Measurements from ENCODE around the gene PARVB. TPM values are rescaled to one million over a fixed set of nuclear protein-coding genes. Genes with fewer than 3 reads are reported as not detected.

PARVB gene
- total RNA-seq, 4 donors from 2014 or later: 33.5 to 73.5 (median 41.5) TPM

DNA sequence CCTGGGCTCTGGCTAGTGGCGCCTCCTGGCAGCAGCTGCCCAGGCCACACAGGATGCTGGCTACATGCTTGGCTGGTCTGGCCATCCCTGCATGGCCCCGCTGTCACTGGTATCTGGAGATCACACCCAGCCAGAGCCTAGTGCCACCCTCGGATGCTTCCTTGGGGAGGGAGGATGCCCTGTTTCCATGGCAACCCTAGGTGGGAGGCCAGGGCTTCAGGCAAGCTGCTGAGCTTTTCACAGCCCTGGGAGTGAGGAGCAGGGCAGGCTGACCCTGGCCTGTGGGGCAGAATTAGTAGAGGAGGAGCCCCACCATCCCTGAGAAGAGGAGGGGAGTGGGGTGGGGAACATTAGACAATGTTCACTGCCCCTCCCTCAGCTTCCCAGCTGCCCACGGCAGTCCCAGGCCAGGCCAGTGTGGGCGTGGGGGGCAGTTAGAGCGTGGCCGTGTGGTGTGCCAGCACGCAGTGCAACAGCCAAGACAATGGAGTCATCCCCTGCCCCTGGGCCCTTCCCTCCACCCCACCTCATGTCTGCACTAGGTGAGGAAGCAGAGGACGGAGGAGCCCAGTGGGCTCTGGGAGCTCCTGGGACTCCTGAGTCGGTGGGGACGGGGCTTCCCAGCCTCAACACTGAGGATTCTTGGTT is 50.4 kb downstream of the PARVB start:
- 65 to 67% methylated on average over 8 to 10 of the region's 11 CpGs for WGBS, 2 donors
- Histone ChIP-seq H3K36me3 (no peaks in the 10 kb centered on the region), H3K27me3 (no peaks in the 10 kb centered on the region)

DNA sequence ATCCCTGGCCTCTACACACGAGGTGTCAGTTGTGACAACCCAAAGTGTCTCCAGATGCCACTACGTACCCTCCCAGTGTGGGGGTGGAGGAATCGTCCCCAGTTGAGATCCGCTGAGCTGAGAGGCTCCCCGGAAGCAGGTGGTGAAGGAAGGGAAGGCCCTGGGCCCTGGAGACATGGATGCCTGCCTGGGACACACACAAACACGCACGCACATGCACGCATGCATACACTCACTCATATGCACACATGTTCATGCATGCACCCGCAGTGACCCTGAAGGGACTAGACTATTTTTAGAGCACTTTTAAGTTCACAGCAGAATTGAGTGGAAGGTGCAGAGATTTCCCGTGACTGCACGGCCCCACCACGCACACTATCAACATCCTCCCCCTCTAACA is 50.9 kb downstream of the PARVB start:
- TF ChIP-seq POLR2A (IDR thresholded peaks at IDR 0.05) (no peak), EP300 (IDR thresholded peaks at IDR 0.05) (no peak)
- TF ChIP-seq, protein P1, sequence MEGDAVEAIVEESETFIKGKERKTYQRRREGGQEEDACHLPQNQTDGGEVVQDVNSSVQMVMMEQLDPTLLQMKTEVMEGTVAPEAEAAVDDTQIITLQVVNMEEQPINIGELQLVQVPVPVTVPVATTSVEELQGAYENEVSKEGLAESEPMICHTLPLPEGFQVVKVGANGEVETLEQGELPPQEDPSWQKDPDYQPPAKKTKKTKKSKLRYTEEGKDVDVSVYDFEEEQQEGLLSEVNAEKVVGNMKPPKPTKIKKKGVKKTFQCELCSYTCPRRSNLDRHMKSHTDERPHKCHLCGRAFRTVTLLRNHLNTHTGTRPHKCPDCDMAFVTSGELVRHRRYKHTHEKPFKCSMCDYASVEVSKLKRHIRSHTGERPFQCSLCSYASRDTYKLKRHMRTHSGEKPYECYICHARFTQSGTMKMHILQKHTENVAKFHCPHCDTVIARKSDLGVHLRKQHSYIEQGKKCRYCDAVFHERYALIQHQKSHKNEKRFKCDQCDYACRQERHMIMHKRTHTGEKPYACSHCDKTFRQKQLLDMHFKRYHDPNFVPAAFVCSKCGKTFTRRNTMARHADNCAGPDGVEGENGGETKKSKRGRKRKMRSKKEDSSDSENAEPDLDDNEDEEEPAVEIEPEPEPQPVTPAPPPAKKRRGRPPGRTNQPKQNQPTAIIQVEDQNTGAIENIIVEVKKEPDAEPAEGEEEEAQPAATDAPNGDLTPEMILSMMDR (IDR thresholded peaks at IDR 0.05): no peak
- Histone ChIP-seq H3K27ac (no peak overlapping the region), H3K4me1 (no peaks in the 10 kb centered on the region), H3K9me3 (no peaks in the 10 kb centered on the region), H3K27me3 (no peaks in the 10 kb centered on the region), H3K4me3 (no peak overlapping the region), H3K36me3 (no peaks in the 10 kb centered on the region)
- no peak for DNase-seq (ENCODE audit: low spot score in 2 of 2)
- WGBS, 2 donors: 81 to 89% methylated on average over 12 of the region's 12 CpGs

More for the DNA sequence above, 50.4 kb downstream of the PARVB start:
- no peak overlapping the region for H3K27ac ChIP-seq
- H3K9me3 ChIP-seq: no peaks in the 10 kb centered on the region
- no peak for DNase-seq (ENCODE audit: low spot score in 2 of 2)
- no peak overlapping the region for H3K4me3 ChIP-seq
- H3K4me1 ChIP-seq: no peaks in the 10 kb centered on the region
- no peak for TF ChIP-seq POLR2A (IDR thresholded peaks at IDR 0.05)
- no peak for TF ChIP-seq EP300 (IDR thresholded peaks at IDR 0.05)
- TF ChIP-seq, protein P1 (IDR thresholded peaks at IDR 0.05): no peak

DNA sequence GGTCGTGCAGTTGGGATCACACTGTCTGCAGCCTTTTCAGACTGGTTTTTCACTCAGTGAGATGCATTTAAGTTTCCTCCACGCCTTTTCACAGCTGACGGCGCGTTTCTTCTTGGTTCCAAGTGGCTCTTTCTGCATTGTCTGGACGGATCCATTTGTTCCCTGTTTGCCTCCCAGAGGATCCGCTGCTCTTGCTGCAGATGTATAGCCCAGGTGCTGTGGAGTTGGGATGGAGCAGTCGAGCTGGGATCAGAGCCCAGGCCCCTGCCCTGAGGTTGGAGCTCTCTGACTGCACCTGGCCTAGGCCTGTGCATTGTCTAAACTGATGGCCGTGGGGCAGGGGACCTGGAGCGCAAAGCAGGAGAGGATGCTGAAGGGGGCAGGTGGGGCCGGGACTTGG is 51.6 kb downstream of the PARVB start:
- DNase-seq (ENCODE audit: low spot score in 2 of 2): no peak
- H3K9me3 ChIP-seq: no peaks in the 10 kb centered on the region
- TF ChIP-seq, protein P1 (IDR thresholded peaks at IDR 0.05): no peak
- TF ChIP-seq EP300 (IDR thresholded peaks at IDR 0.05): no peak
- no peak for TF ChIP-seq POLR2A (IDR thresholded peaks at IDR 0.05)
- no peaks in the 10 kb centered on the region for H3K27me3 ChIP-seq
- H3K36me3 ChIP-seq: no peaks in the 10 kb centered on the region
- no peak overlapping the region for H3K27ac ChIP-seq
- 77 to 84% methylated on average over 8 to 11 of the region's 11 CpGs for WGBS, 2 donors
- no peak overlapping the region for H3K4me3 ChIP-seq
- no peaks in the 10 kb centered on the region for H3K4me1 ChIP-seq

DNA sequence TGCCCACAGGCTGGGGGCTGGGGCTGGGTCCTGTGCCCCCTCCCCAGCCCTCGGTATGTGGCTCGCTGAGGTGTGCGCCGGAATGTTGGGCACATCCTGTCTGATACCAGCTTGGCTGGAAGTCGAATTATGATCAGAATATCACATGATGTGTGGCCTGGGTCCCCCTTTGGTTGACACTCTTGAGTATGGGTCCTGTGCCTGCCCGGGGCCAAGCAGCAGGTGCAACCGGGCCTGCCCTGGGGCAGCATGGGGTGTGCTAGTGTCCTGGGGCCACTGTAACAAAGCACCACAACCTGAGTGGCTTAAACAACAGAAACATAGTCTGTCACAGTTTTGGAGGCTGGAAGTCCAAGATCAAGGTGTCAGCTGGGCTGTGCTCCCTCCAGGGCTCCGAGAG is 52.7 kb downstream of the PARVB start:
- 85 to 94% methylated on average over 7 to 8 of the region's 8 CpGs for WGBS, 2 donors

More for the DNA sequence above, 52.7 kb downstream of the PARVB start:
- no peaks in the 10 kb centered on the region for H3K9me3 ChIP-seq
- H3K4me3 ChIP-seq: no peak overlapping the region
- no peak for DNase-seq (ENCODE audit: low spot score in 2 of 2)
- H3K27ac ChIP-seq: no peak overlapping the region
- H3K36me3 ChIP-seq: no peaks in the 10 kb centered on the region
- no peaks in the 10 kb centered on the region for H3K27me3 ChIP-seq
- H3K4me1 ChIP-seq: no peaks in the 10 kb centered on the region
- no peak for TF ChIP-seq EP300 (IDR thresholded peaks at IDR 0.05)
- TF ChIP-seq POLR2A (IDR thresholded peaks at IDR 0.05): no peak
- TF ChIP-seq, protein P1 (IDR thresholded peaks at IDR 0.05): no peak
